Gastrocnemius medialis (tissue), 4 donors: ENCODE measurements around the gene PAK4.

Experiments used
- CTCF ChIP-seq, 5 experiments: fragments of 450-650 bp in 3 of 5; fragments of 200-600 bp in 2 of 5; sonication (generic) in 2 of 5; IDR thresholded peaks in 4 of 5; conservative IDR thresholded peaks in 1 of 5; 1 replicate in 4 of 5; 2 replicates in 1 of 5; pipeline ENCODE4 v1.5.1; 2016 to 2019; ENCODE audit warnings: antibody characterized with exemption in 5 of 5, mild to moderate bottlenecking in 3 of 5, moderate library complexity in 3 of 5
- POLR2A ChIP-seq, 2 donors: fragments of 450-650 bp; IDR thresholded peaks; one replicate each; pipeline ENCODE4 v1.6.1; 2017; ENCODE audit warnings: antibody characterized with exemption in 2 of 2, mild to moderate bottlenecking in 2 of 2, moderate library complexity in 2 of 2

- TF ChIP-seq CTCF (IDR thresholded peaks at IDR 0.05 in 4 of 5, conservative IDR thresholded peaks at IDR 0.05 in 1 of 5) (no peak), POLR2A (IDR thresholded peaks at IDR 0.05) (no peak)
These were observed 5.7 kb downstream of the PAK4 start for GRCh38 chr19:39131255-39131755.
